ENCODE data around the gene CTDNEP1.

CTDNEP1 gene

GRCh38 chr17:7283471-7284216 is 32.1 kb upstream of the CTDNEP1 start:
- H3K4me3 ChIP-seq (ENCODE audit: low read depth, low read length): no peak overlapping the region
- TF ChIP-seq, protein P1, sequence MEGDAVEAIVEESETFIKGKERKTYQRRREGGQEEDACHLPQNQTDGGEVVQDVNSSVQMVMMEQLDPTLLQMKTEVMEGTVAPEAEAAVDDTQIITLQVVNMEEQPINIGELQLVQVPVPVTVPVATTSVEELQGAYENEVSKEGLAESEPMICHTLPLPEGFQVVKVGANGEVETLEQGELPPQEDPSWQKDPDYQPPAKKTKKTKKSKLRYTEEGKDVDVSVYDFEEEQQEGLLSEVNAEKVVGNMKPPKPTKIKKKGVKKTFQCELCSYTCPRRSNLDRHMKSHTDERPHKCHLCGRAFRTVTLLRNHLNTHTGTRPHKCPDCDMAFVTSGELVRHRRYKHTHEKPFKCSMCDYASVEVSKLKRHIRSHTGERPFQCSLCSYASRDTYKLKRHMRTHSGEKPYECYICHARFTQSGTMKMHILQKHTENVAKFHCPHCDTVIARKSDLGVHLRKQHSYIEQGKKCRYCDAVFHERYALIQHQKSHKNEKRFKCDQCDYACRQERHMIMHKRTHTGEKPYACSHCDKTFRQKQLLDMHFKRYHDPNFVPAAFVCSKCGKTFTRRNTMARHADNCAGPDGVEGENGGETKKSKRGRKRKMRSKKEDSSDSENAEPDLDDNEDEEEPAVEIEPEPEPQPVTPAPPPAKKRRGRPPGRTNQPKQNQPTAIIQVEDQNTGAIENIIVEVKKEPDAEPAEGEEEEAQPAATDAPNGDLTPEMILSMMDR (IDR thresholded peaks at IDR 0.05; ENCODE audit: insufficient read depth, low read depth, low read length, missing control alignments): no peak
- DNase-seq (ENCODE audit: low read depth): no peak

DNA sequence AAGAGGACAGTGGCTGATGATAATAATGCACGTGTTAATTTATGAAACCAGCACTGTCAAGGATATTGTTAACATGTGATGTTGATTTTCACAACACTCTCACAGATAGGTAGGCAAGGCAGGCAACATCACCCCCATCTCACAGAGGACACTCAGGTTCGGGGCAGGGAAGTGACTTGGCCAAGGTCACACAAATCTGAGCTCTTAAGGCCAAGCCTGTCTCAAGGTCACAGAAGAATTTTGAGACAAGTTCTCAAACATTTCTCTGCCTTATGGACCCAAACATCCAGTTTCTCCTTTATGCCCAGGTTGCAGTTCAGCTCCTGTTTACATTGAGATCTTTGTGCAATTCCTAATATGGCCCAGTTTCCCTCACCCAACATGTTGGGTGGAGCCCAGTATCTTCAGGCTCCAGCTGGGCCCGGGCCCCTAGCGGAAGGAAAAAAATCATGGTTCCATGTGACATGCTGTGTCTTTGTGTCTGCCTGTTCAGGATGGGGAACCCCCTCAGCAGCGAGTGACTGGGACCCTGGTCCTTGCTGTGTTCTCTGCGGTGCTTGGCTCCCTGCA is 31.3 kb upstream of the CTDNEP1 start:
- no peak for DNase-seq (ENCODE audit: low read depth)
- H3K4me3 ChIP-seq (ENCODE audit: low read depth, low read length): no peak overlapping the region
- TF ChIP-seq, protein P1 (IDR thresholded peaks at IDR 0.05; ENCODE audit: insufficient read depth, low read depth, low read length, missing control alignments): no peak

- TF ChIP-seq, protein P1 (IDR thresholded peaks at IDR 0.05; ENCODE audit: insufficient read depth, low read depth, low read length, missing control alignments): no peak
- peak overlapping the region; percentile 63 for H3K4me3 ChIP-seq (ENCODE audit: low read depth, low read length)
- no peak for DNase-seq (ENCODE audit: low read depth)
Observed at GRCh38 chr17:7281953-7282751, 30.6 kb upstream of the CTDNEP1 start.

GRCh38 chr17:7281074-7281952 is 29.8 kb upstream of the CTDNEP1 start, which contains the start of gene SLC2A4:
SLC2A4 (plus strand) TSS chr17:7281718; CDS start chr17:7281935, 217 bp downstream.
- TF ChIP-seq, protein P1 (IDR thresholded peaks at IDR 0.05; ENCODE audit: insufficient read depth, low read depth, low read length, missing control alignments): no peak
- H3K4me3 ChIP-seq (ENCODE audit: low read depth, low read length): peak within 1 kb of the TSS; percentile 63
- peak; percentile 93 for DNase-seq (ENCODE audit: low read depth)

GRCh38 chr17:7280519-7281073 is 29.1 kb upstream of the CTDNEP1 start:
- peak; percentile 73 for DNase-seq (ENCODE audit: low read depth)
- H3K4me3 ChIP-seq (ENCODE audit: low read depth, low read length): peak overlapping the region; percentile 63
- TF ChIP-seq, protein P1 (IDR thresholded peaks at IDR 0.05; ENCODE audit: insufficient read depth, low read depth, low read length, missing control alignments): peak; percentile 61

GRCh38 chr17:7279448-7279847 is 27.9 kb upstream of the CTDNEP1 start:
- no peak overlapping the region for H3K4me3 ChIP-seq (ENCODE audit: low read depth, low read length)
- TF ChIP-seq, protein P1 (IDR thresholded peaks at IDR 0.05; ENCODE audit: insufficient read depth, low read depth, low read length, missing control alignments): no peak
- no peak for DNase-seq (ENCODE audit: low read depth)
